HG03066 (cell line): Measurements from ENCODE around the gene ZBTB21.
"Not testable (repeated sequence)": the region's sequence is repeated elsewhere in the genome, so short reads cannot be mapped to it uniquely, and the experiment has no call there.

Experiments used
- ATAC-seq: cut with Tn5 transposase; IDR thresholded peaks from one replicate; pipeline ENCODE4 v1.9.1; 2021; ENCODE audit warnings: low read depth; ENCODE audit not compliant: unreplicated experiment

The ZBTB21 gene

DNA sequence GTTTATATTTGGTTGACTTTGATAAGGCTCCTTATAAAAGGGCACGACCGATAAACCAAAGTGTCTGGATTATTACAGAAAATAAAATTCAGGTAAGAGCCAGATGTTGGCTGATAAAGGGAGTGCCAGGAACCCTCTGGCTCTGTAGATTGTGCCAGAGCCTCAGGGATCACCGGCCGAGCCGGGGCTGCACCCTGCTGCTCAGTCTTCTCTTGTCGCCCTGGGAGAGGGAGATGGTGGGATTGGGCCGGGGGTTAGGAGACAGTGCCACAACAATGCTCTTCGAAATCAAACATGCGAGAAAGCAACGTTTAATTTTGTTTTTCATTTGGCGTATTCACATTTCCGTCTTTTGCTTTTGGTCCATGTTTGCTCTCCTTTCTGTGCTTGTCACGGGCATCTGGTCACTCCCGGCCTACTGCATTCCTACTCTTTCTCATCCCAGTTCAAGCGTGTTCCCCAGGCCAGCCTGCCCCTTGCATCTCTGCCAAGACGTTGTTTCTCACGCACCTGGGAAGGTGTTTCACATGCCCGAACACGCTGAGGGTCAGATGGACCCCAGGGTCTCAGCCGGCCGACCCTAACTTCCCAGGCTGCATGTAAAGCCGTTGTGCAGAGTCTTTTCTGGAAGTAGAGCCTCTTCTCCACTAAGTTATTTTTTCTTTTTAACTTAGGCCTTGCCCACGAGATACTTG is 37.5 kb downstream of the ZBTB21 start:
- ATAC-seq: no peak

- ATAC-seq: no peak
Measured at GRCh38 chr21:41971891-41972290, 38.3 kb downstream of the ZBTB21 start.

DNA sequence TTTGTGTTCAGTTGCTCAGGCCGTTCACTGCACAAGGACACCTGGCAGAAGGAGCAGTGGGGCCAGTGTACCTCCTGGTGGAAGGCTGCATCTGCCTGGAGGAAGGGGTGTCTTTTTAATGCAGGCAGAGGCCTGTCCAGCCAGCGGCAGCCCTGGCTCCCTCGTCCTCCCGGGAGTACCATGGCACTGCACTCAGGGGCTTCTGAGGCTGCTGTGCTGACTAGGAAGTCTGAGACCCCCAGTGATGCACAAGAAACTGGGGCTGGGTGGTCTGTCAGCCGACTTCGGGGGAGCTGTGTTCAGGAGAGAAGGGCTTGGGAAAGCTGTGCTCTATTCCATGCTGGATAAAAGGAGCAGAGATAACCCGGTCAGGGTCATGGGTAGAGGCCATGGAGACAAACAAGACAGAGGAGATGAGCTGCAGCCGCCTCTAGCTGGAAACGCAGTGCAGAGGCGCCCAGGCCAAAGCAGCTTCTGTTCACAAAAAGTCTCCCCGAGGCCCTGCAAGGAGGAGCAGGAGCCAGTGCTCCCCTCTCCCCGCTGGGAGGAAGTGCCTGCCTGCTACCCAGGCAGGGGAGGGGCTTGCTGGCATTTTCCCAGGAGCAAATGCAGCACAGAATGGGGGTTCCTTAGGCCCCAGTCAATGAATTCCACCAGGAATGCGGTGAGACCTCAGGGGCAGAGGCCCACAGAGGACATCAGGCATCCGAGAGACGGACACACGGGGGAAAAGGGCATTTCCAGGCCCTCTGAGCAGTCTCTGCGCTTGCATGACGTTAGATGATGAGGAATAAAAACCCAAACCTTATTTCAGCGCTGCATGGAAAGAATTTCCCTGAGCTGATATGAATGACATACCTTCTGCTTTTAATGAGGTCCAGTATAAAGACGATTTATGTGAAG is 39.2 kb downstream of the ZBTB21 start:
- no peak for ATAC-seq

DNA sequence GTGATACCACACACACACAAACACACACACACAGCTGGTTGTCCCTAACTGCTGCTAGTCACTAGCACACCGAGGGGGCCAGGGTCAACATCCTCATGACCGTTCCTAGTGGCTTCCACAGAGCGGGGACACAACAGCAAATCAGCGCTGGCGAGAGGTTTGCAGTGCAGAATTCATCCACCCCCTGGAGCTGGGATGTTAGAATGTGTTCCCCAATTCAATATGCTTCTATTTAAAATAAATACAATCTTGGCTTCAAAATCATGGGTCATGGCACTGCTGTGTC is 40.1 kb downstream of the ZBTB21 start:
- no peak for ATAC-seq

DNA sequence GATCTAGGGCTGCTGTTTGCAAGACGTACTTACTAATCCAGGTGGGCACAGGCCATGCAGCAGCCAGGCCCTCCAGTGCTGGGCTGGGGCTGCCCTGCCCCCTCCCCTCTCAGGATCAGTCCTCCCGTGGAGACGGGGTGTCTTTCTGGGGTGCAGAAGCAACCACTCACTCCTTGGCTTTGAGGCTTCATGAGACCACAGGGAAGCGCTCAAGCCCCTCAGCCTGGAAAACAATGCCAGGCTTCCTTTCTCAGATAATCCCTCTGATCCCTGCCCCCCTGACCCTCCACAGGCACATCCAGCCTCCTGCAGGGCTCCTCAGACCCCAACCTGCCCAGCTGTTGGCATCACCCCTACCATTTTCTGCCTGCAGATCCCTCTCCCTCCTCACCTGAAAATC is 42.5 kb downstream of the ZBTB21 start:
- no peak for ATAC-seq

- no peak for ATAC-seq
Measured at GRCh38 chr21:41966872-41967621, 43.1 kb downstream of the ZBTB21 start.

DNA sequence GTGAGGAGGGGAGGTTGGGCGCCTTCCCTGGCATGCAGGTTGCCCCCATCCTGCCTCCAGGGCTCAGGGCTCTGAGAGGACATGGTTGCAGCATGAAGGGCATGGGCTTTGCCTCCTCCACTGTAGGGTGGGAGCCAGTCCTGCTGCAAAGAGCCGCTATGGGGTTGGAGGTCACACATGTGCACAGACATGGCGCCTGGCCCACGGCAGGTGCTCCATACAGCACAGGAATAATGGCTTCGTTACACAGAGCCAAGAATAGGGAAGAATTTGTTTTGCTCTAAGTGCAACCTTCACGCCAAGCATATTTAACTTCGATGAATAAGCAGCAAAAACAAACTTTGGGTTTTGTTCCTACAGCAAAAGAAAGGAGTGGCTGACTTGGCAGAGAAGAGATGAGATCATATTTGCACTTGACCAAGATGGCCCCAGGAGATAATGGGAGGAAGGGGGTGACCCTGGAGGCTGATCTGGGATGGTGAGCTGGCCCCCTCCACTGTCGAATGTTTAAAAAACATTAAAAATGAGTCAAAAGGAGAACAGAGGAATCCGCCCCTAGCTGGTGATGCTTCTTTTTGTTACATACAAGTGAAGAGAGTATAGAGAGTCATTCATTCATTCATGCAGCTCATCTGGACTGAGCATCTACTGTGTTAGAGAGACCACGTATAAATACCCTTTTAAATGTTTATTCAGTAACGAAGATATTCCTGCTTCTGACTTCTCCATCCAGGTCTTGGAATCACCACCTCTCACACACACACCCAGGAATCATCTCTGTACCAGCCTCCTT is 43.9 kb downstream of the ZBTB21 start:
- no peak for ATAC-seq

DNA sequence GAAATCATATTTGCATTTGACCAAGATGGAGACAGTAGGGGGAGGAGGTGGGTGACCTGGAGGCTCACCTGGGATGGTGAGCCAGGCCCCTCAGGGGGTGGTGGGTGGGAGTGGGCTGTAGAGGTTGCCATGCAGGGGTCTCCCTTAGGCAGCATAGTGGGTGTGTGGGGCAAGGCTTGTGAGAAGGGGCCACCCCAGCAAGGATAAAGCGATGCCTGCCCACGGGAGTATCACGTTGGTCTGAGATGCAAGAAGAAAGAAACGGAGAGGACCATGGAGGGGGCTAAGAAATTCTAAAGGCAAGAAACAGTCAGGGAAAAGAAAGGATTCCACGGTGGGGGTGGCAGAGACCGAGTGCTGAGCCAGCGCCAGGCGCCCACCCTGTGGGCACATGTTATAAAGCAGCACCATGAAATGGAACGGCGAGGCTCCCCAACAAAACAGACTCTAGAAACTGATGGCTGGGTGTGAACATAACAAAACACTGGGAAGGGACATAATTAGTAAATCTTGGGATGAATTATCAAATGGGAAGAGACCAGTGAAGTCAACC is 44.6 kb downstream of the ZBTB21 start:
- ATAC-seq: no peak

DNA sequence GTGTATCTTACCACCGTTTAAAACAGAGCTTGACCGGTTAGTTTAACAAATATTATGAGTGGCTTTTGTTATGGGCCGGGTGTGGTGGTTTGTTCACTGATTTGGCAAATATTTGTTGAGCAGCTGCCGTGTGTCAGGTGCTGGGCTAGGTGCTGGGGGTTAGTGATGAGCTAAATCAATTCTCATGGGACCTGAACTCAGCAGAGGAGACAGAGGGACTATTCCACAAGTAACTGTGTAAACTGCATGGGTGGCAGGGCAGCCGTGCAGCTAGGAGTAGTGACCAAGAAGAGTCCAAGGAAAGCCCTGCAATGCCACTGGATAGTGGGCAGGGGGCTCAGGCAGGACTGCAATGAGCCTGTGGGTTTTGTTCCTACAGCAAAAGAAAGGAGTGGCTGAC is 45.1 kb downstream of the ZBTB21 start:
- ATAC-seq: no peak

GRCh38 chr21:41964171-41964570 is 46.0 kb downstream of the ZBTB21 start:
- ATAC-seq: no peak

- no peak for ATAC-seq
Measured at GRCh38 chr21:41962425-41962966, 47.7 kb downstream of the ZBTB21 start.

DNA sequence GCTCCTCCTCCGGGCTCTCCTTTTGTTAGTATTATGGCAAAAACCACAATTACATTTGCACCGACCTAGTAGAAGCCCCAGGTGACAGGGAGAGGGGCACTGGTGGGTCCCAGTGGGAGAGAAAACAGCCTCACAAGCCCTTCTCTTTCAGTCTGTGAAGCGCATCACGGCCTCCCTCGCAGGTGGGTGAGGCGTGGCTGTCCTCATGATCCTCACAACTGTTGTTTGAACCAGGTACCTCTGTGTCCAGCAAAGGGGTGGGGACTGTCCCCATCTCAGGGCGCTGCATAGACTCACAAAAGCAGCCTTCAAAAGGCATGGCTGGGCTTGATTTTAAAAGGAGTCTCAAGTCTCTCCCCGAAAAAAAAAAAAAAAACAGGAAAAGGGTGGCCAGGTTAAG is 48.4 kb downstream of the ZBTB21 start:
- ATAC-seq: no peak

DNA sequence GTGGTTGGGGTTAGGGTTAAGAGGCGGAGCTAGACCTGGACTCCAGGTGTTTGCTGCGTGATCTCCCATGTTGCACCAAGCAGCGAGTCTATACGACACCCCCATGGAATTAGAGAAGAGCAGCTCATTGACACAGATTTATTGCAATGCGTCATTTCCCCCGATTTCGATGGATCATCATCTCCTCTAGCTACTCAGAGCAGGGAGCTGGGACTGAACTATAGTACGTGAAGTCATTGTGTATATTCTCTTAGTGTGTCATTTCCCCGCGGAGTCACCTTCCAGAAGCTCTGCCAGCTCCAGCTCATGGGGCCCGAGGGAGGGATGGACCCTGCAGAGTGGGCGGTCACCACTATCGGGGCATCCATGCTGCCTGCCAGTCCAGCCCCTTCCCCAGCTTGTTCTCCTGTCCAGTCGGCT is 48.9 kb downstream of the ZBTB21 start:
- no peak for ATAC-seq

DNA sequence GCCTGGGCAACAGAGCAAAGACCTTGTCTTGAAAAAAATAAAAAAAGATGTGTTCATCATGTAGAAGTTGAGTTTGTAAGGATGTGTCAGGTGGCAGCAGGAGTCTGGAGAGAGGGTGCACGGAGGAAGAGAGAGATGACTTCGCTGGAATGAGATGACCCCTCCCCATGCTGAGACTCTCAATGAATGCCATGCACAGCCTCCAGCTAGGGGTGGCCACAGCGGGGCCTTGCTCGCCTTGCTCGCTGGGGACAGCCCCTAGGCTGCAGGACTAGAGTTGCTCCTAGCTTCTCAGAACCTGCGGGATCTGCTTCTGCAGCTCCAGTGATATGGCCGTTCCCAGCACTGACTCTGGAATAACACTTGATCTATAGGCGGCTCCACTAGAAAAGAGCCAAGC is 49.8 kb downstream of the ZBTB21 start:
- no peak for ATAC-seq

DNA sequence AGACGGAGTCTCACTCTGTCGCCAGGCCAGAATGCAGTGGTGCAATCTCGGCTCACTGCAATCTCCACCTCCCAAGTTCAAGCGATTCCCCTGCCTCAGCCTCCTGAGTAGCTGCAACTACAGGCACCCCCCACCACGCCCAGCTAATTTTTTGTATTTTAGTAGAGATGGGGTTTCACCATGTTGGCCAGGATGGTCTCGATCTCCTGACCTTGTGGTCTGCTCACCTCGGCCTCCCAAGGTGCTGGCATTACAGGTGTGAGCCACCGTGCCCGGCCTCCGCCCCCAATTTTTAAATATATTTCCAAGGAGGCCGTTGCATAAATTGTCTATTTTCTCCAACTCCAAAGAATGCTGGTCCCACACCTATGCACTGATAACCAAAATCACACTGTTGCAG is 50.5 kb downstream of the ZBTB21 start:
- not testable (repeated sequence) for ATAC-seq

DNA sequence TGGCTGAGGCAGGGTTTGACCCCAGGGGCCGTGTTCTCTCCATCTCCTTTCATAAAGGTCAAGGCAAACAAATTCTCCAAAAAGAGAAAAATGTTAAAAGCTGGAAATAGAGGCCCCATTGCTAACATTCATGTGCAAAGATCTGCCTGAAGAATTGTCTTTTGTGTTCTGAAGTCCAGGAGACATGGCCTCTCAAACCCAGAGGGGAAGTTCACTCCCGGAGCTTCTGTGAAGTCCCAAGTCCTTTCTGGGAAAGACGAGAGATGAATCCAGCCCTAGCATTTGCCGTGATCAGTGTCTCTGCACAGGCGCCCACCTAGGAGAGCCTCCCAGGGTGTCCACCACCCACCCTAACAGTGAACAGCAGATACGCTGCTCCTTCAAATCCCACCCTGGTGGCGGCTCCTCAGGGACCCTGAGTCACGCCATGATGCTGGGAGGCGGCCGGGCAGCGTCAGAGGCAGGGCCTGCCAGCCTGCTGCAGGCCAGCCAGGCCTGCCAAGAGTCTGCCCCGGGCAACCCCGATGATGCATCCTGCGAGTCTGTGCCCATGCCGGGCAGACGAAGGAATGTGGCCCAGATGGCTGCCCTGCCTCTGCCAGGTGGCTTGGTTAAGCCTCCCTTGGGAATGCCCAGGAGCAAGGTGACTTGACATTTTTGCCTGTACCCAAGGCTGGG is 51.1 kb downstream of the ZBTB21 start:
- ATAC-seq: no peak

GRCh38 chr21:41957991-41958766 is 52.0 kb downstream of the ZBTB21 start:
- ATAC-seq: no peak

GRCh38 chr21:41956926-41957729 is 53.0 kb downstream of the ZBTB21 start:
- ATAC-seq: no peak
